Adrenal gland (tissue), 5 donors: ENCODE results near the gene TEX264.

Experiments
- CTCF ChIP-seq, 6 experiments: fragments of 450-650 bp in 4 of 6; fragments of 200-600 bp in 2 of 6; sonication (generic) in 1 of 6; IDR thresholded peaks; 1 replicate in 5 of 6; 2 replicates in 1 of 6; pipeline versions ENCODE4 v1.5.1 to v1.8.0; 2016 to 2021; ENCODE audit warnings: antibody characterized with exemption in 6 of 6, mild to moderate bottlenecking in 2 of 6, moderate library complexity in 1 of 6
- POLR2A ChIP-seq, 2 donors: fragments of 450-650 bp; IDR thresholded peaks; one replicate each; pipeline ENCODE4 v1.6.1; 2017; ENCODE audit warnings: antibody characterized with exemption in 2 of 2, mild to moderate bottlenecking in 2 of 2, moderate library complexity in 1 of 2
- donor health status: DM: no; HTN: no; CAD: no.

DNA sequence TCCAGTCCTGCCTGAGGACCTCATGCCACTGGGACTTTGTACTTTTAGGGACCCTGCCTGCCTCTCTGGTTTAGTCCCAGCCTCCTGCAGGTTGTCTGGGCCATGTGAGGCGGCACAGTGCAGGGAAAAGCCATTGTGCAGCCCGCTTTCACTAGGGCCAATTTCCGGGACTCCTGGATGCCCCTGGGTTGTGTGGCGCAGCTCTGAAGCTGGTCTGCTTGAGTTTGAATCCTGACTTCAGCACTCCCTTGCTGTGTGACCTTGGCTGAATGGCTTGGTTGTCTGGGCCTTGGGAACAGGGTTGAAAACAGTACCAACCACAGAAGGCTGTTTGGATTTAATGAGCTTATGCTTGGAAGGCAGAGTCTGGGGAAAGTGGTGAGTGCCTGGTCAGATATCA is 8.3 kb downstream of the TEX264 start:
- no peak for TF ChIP-seq CTCF (IDR thresholded peaks at IDR 0.05)
- TF ChIP-seq POLR2A (IDR thresholded peaks at IDR 0.05), result no peak
